Endometrial microvascular endothelial cells (primary cell): ENCODE measurements around the gene B2M. TPM values are rescaled to one million over a fixed set of nuclear protein-coding genes. Genes with fewer than 3 reads are reported as not detected.
"Not testable (repeated sequence)": the region's sequence is repeated elsewhere in the genome, so short reads cannot be mapped to it uniquely, and the experiment has no call there.

Experiments
- in situ Hi-C: cut with HindIII; loops from 2 replicates; pipeline ENCODE4 v1.10.0; 2017; ENCODE audit warnings: low sequenced_read_pairs, low pct_unique_long_range_greater_than_20kb; ENCODE audit errors: inconsistent ontology term
- total RNA-seq: library from RNA; depleted of rRNA; stranded (reverse); fragments of >200 nt; gene quantifications from one replicate; pipeline ENCODE4 v1.2.3, GENCODE V29; 2015; ENCODE audit errors: inconsistent ontology term

The B2M gene
- total RNA-seq, 1 donor from 2014 or later, result 4,064 TPM

GRCh38 chr15:44719293-44719999 is 8.1 kb downstream of the B2M start:
- in situ Hi-C loops, result no loop called here

GRCh38 chr15:44720000-44720435 is 8.7 kb downstream of the B2M start:
- in situ Hi-C loops, result not testable (repeated sequence)

- in situ Hi-C loops, result no loop called here
Observed at GRCh38 chr15:44720460-44721176, 9.3 kb downstream of the B2M start.

- in situ Hi-C loops, result no loop called here
Observed at GRCh38 chr15:44722011-44722410, 10.7 kb downstream of the B2M start.

GRCh38 chr15:44726136-44726535 is 14.8 kb downstream of the B2M start:
- in situ Hi-C loops, result no loop called here

GRCh38 chr15:44726568-44727484 is 15.5 kb downstream of the B2M start:
- in situ Hi-C loops, result no loop called here

- in situ Hi-C loops, result no loop called here
Observed at GRCh38 chr15:44727485-44728231, 16.3 kb downstream of the B2M start.

- in situ Hi-C loops, result not testable (repeated sequence)
Observed at GRCh38 chr15:44728232-44728575, 16.9 kb downstream of the B2M start.

GRCh38 chr15:44728576-44729407 is 17.5 kb downstream of the B2M start:
- in situ Hi-C loops, result no loop called here

- in situ Hi-C loops, result loop anchor here (10.0 kb wide), 1 partner anchor 65 kb away; the partner anchor contains the start of gene SPG11
Observed at GRCh38 chr15:44729408-44730127, 18.3 kb downstream of the B2M start.

- in situ Hi-C loops, result loop anchor here (10.0 kb wide), 1 partner anchor 70 kb away; the partner anchor contains the start of gene SPG11
Observed at GRCh38 chr15:44734839-44735481, 23.6 kb downstream of the B2M start.

GRCh38 chr15:44735482-44736180 is 24.3 kb downstream of the B2M start:
- in situ Hi-C loops, result loop anchor here (10.0 kb wide), 1 partner anchor 71 kb away; the partner anchor contains the start of gene SPG11

- in situ Hi-C loops, result loop anchor here (10.0 kb wide), 1 partner anchor 71 kb away; the partner anchor contains the start of gene SPG11
Observed at GRCh38 chr15:44736181-44736765, 25.0 kb downstream of the B2M start, which contains the start of gene TRIM69. TRIM69 (plus strand) TSS chr15:44736528; CDS start chr15:44736705, 177 bp downstream.

GRCh38 chr15:44738340-44738984 is 27.1 kb downstream of the B2M start:
- in situ Hi-C loops, result loop anchor here (10.0 kb wide), 1 partner anchor 74 kb away; the partner anchor contains the start of gene SPG11
